SK-N-SH (cell line): ENCODE data around the gene NSD2. TPM values are rescaled to one million over a fixed set of nuclear protein-coding genes. Genes with fewer than 3 reads are reported as not detected.

Experiments
- CTCF ChIA-PET: fragments of 300-600, 350-600 bp; formaldehyde crosslinking; extraction: SDS; loops from one replicate; lab custom pipeline; 2021; lab: Yijun Ruan, JAX
- POLR2A ChIA-PET: fragments of 350-600 bp; sonication (Branson Sonifier 250); formaldehyde crosslinking; extraction: SDS; loops from one replicate; lab custom pipeline; 2020; ENCODE audit warnings: antibody characterized with exemption, inconsistent platforms; lab: Yijun Ruan, JAX
- DNase-seq: peaks from one replicate; pipeline ENCODE4 v3.0.0; 2012
- H2AFZ ChIP-seq: fragments of 200-600 bp; sonication (generic); 2 replicates; pipeline ENCODE4 v1.8.1; 2016; ENCODE audit warnings: antibody characterized with exemption, mild to moderate bottlenecking, low read depth
- H3F3A ChIP-seq: fragments of 200-600 bp; sonication (generic); replicated peaks from 2 replicates; pipeline ENCODE3; 2016; ENCODE audit warnings: antibody characterized with exemption, mild to moderate bottlenecking; ENCODE audit not compliant: insufficient read depth
- H3K27ac ChIP-seq, 2 experiments: fragments of 200-500 bp in 1 of 2; fragments of 200-600 bp in 1 of 2; sonication (Bioruptor generic) in 1 of 2; sonication (generic), shearing (Covaris generic) in 1 of 2; 2 replicates each; pipeline versions ENCODE4 v1.5.1 to v1.6.1; 2014 to 2016; ENCODE audit warnings: low read depth in 2 of 2, inconsistent platforms in 1 of 2, low read length in 1 of 2, mild to moderate bottlenecking in 1 of 2, mixed read lengths in 1 of 2
- H3K27me3 ChIP-seq: fragments of 200-600 bp; sonication (generic), shearing (Covaris generic); 2 replicates; pipeline ENCODE4 v1.6.1; 2016; ENCODE audit warnings: mixed run types; ENCODE audit not compliant: insufficient read depth
- H3K36me3 ChIP-seq, 2 experiments: fragments of 200-500 bp in 1 of 2; fragments of 200-600 bp in 1 of 2; sonication (Bioruptor generic) in 1 of 2; sonication (generic) in 1 of 2; replicated peaks in 1 of 2; 2 replicates each; pipeline versions ENCODE3 to v1.5.1; 2014 to 2016; ENCODE audit warnings: low read length in 1 of 2, mild to moderate bottlenecking in 1 of 2; ENCODE audit not compliant: insufficient read depth in 2 of 2, control insufficient read depth in 1 of 2
- H3K4me1 ChIP-seq, 2 experiments: fragments of 200-500 bp in 1 of 2; fragments of 200-600 bp in 1 of 2; sonication (Bioruptor generic) in 1 of 2; sonication (generic), shearing (Covaris generic) in 1 of 2; 2 replicates each; pipeline versions ENCODE4 v1.5.1 to v1.6.1; 2014 to 2016; ENCODE audit warnings: low read depth in 1 of 2, low read length in 1 of 2, mixed run types in 1 of 2; ENCODE audit not compliant: insufficient read depth in 2 of 2, control insufficient read depth in 1 of 2
- H3K4me2 ChIP-seq: fragments of 200-600 bp; sonication (generic), shearing (Covaris generic); 2 replicates; pipeline ENCODE4 v1.6.1; 2017; ENCODE audit warnings: mixed run types
- H3K4me3 ChIP-seq, 2 experiments: fragments of 200-500 bp in 1 of 2; fragments of 200-600 bp in 1 of 2; sonication (Bioruptor generic) in 1 of 2; sonication (generic), shearing (Covaris generic) in 1 of 2; 2 replicates each; pipeline versions ENCODE4 v1.5.1 to v1.8.1; 2014 to 2016; ENCODE audit warnings: low read depth in 2 of 2, inconsistent platforms in 1 of 2, low read length in 1 of 2, mild to moderate bottlenecking in 1 of 2, mixed read lengths in 1 of 2, moderate library complexity in 1 of 2
- H3K79me2 ChIP-seq: fragments of 200-600 bp; sonication (generic); 2 replicates; pipeline ENCODE4 v1.8.1; 2017; ENCODE audit warnings: mild to moderate bottlenecking; ENCODE audit not compliant: insufficient read depth
- H3K9ac ChIP-seq: fragments of 200-600 bp; sonication (generic); 2 replicates; pipeline ENCODE4 v1.6.1; 2017; ENCODE audit warnings: mixed run types
- H3K9me2 ChIP-seq: fragments of 200-600 bp; sonication (generic); 2 replicates; pipeline ENCODE4 v1.6.1; 2017; ENCODE audit warnings: mixed run types
- H3K9me3 ChIP-seq: fragments of 200-600 bp; sonication (generic); 2 replicates; pipeline ENCODE4 v1.6.1; 2017; ENCODE audit warnings: mixed run types, mild to moderate bottlenecking, moderate library complexity
- H4K20me1 ChIP-seq: fragments of 200-600 bp; sonication (generic); 2 replicates; pipeline ENCODE4 v1.6.1; 2017; ENCODE audit warnings: mild to moderate bottlenecking, mixed run types; ENCODE audit not compliant: insufficient read depth
- CHD2 ChIP-seq: fragments of 150-350 bp; IDR thresholded peaks from 2 replicates; pipeline ENCODE4 v1.6.1; 2018; ENCODE audit warnings: low read length; ENCODE audit not compliant: partially characterized antibody
- FOXJ3 ChIP-seq: sonication (generic); formaldehyde crosslinking; IDR thresholded peaks from 2 replicates; pipeline ENCODE4 v1.5.1; 2020; ENCODE audit warnings: mild to moderate bottlenecking, missing genetic modification reagents
- GABPA ChIP-seq: IDR thresholded peaks from 2 replicates; pipeline ENCODE4 v1.4.0; 2012; ENCODE audit warnings: low read depth, mild to moderate bottlenecking
- GATA2 ChIP-seq: sonication (generic); formaldehyde crosslinking; IDR thresholded peaks from 2 replicates; pipeline ENCODE4 v1.5.0; 2020; ENCODE audit warnings: mild to moderate bottlenecking, missing genetic modification reagents
- JUND ChIP-seq: IDR thresholded peaks from 2 replicates; pipeline ENCODE4 v1.4.0; 2012
- MAX ChIP-seq: IDR thresholded peaks from 2 replicates; pipeline ENCODE4 v1.4.0; 2012; ENCODE audit warnings: low read depth
- MEF2A ChIP-seq: IDR thresholded peaks from 2 replicates; pipeline ENCODE4 v1.4.0; 2012; ENCODE audit warnings: low read depth, borderline replicate concordance
- MXI1 ChIP-seq: IDR thresholded peaks from 2 replicates; pipeline ENCODE4 v1.6.1; 2012; ENCODE audit warnings: mild to moderate bottlenecking, low read depth, low read length, improper control_type of control experiment
- NFIC ChIP-seq: IDR thresholded peaks from 2 replicates; pipeline ENCODE4 v1.4.0; 2012; ENCODE audit warnings: borderline replicate concordance
- NRF1 ChIP-seq: IDR thresholded peaks from 2 replicates; pipeline ENCODE4 v1.6.1; 2012; ENCODE audit warnings: low read depth, mild to moderate bottlenecking, low read length
- PBX3 ChIP-seq: IDR thresholded peaks from 2 replicates; pipeline ENCODE4; 2012
- POLR2AphosphoS5 ChIP-seq: IDR thresholded peaks from 2 replicates; pipeline ENCODE4 v1.6.1; 2012; ENCODE audit warnings: low read depth, low read length
- REST ChIP-seq: IDR thresholded peaks from 2 replicates; pipeline ENCODE4 v1.6.1; 2012; ENCODE audit warnings: mild to moderate bottlenecking, low read depth, low read length, moderate library complexity
- RFX5 ChIP-seq: IDR thresholded peaks from 2 replicates; pipeline ENCODE4 v1.6.1; 2012; ENCODE audit warnings: mild to moderate bottlenecking, improper control_type of control experiment, low read length
- SMC3 ChIP-seq: IDR thresholded peaks from 2 replicates; pipeline ENCODE4 v1.6.1; 2012; ENCODE audit warnings: low read depth, low read length, improper control_type of control experiment
- TAF1 ChIP-seq: IDR thresholded peaks from 2 replicates; pipeline ENCODE4 v1.6.1; 2012; ENCODE audit warnings: low read depth, mild to moderate bottlenecking, low read length, moderate library complexity, borderline replicate concordance
- TCF12 ChIP-seq: IDR thresholded peaks from 2 replicates; pipeline ENCODE4 v1.4.0; 2012
- USF2 ChIP-seq: fragments of 150-350 bp; IDR thresholded peaks from 2 replicates; pipeline ENCODE4 v1.6.1; 2017; ENCODE audit warnings: antibody characterized with exemption, low read length, low read depth, borderline replicate concordance
- YY1 ChIP-seq: IDR thresholded peaks from 2 replicates; pipeline ENCODE4 v1.4.0; 2012; ENCODE audit warnings: low read depth, mild to moderate bottlenecking
- WGBS: methylation state at CpG from one replicate; pipeline ENCODE4 v1.1.6; 2017; ENCODE audit warnings: low lambda C conversion rate; 5-methylcytosine and 5-hydroxymethylcytosine counted together
- polyA plus RNA-seq, 3 experiments: library from polyadenylated mRNA; depleted of rRNA; stranded (reverse); fragments of >200 nt; gene quantifications; 2 replicates each; pipeline ENCODE4 v1.2.3, GENCODE V29; 2012

NSD2 gene
- polyA plus RNA-seq, 1 of the 3 experiments (the other 2 are of a cell fraction), result 34.2 TPM

- Histone ChIP-seq H3K9me3 (no peaks in the 10 kb centered on the region), H3K9me2 (no peaks in the 10 kb centered on the region), H2AFZ (no peak overlapping the region), H3K4me2 (no peak overlapping the region)
- DNase-seq, result no peak
- POLR2A ChIA-PET, result no interaction called here
- TF ChIP-seq FOXJ3 (CRISPR knock-in tag) (no peak), MEF2A (no peak), TCF12 (no peak), GATA2 (no peak), NFIC (no peak), SMC3 (no peak), PBX3 (no peak), POLR2AphosphoS5 (no peak), YY1 (no peak), USF2 (no peak), GABPA (no peak), TAF1 (no peak)
- TF ChIP-seq, all 33 proteins: peak for 0
- CTCF ChIA-PET, result interaction anchor here (1.4 to 9.0 kb wide), 3 partner anchors 11 to 39 kb away, joined by 4 to 104 read pairs (median 90); no protein-coding TSS in a partner anchor
- 92% methylated on average over 6 of the region's 6 CpGs for WGBS
- H3K4me1 ChIP-seq, result peaks cover 0 to 7% of the 10 kb centered on the region in 2 experiments; a peak in 1 of 4 replicates
- H3K36me3 ChIP-seq, result peaks cover 15 to 18% of the 10 kb centered on the region in 2 experiments
- no peaks in the 10 kb centered on the region for H3K27me3 ChIP-seq
- no peak overlapping the region for H3K27ac ChIP-seq
- peaks cover 18% of the 10 kb centered on the region for H3F3A ChIP-seq
- no peak overlapping the region for H3K4me3 ChIP-seq
- peaks cover 87% of the 10 kb centered on the region for H4K20me1 ChIP-seq
- peaks cover 100% of the 10 kb centered on the region for H3K79me2 ChIP-seq
- H3K9ac ChIP-seq, result no peak overlapping the region
Measured at GRCh38 chr4:1896658-1896991, 25.4 kb downstream of the NSD2 start.

GRCh38 chr4:1898007-1898406, 26.8 kb downstream of the NSD2 start:
- Histone ChIP-seq H3K27me3 (no peaks in the 10 kb centered on the region), H3K27ac (no peak overlapping the region), H3K9me2 (no peaks in the 10 kb centered on the region), H3K4me2 (no peak overlapping the region), H3K4me1 (peaks cover 0 to 7% of the 10 kb centered on the region in 2 experiments; a peak in 1 of 4 replicates), H3K79me2 (peaks cover 100% of the 10 kb centered on the region), H4K20me1 (peaks cover 87% of the 10 kb centered on the region), H3K4me3 (no peak overlapping the region), H3K9ac (no peak overlapping the region), H3K36me3 (peaks cover 19 to 26% of the 10 kb centered on the region in 2 experiments), H3K9me3 (no peaks in the 10 kb centered on the region), H3F3A (peaks cover 18% of the 10 kb centered on the region), H2AFZ (no peak overlapping the region)
- TF ChIP-seq NRF1, result no peak
- no peak for TF ChIP-seq REST
- TF ChIP-seq NFIC, result no peak
- TF ChIP-seq MAX, result no peak
- TF ChIP-seq CHD2, result no peak
- TF ChIP-seq JUND, result no peak
- no peak for TF ChIP-seq TCF12
- TF ChIP-seq RFX5, result no peak
- no peak for TF ChIP-seq MXI1
- 95% methylated on average over 6 of the region's 6 CpGs for WGBS
- ChIA-PET CTCF (interaction anchor here (1.1 to 9.0 kb wide), 14 partner anchors 8 to 164 kb away, joined by 3 to 104 read pairs (median 19); partner anchors contain the start of genes LETM1 and NSD2), POLR2A (no interaction called here)
- DNase-seq, result no peak
